CD4-positive, alpha-beta T cell treated with Interleukin-10 for 1 hour (primary cell): ENCODE data around the gene CRLF3.
"Not testable (repeated sequence)": the region's sequence is repeated elsewhere in the genome, so short reads cannot be mapped to it uniquely, and the experiment has no call there.

ENCODE experiments used
- DNase-seq: peaks from one replicate; pipeline ENCODE4 v3.0.0-alpha.2; 2020

The CRLF3 gene

DNA sequence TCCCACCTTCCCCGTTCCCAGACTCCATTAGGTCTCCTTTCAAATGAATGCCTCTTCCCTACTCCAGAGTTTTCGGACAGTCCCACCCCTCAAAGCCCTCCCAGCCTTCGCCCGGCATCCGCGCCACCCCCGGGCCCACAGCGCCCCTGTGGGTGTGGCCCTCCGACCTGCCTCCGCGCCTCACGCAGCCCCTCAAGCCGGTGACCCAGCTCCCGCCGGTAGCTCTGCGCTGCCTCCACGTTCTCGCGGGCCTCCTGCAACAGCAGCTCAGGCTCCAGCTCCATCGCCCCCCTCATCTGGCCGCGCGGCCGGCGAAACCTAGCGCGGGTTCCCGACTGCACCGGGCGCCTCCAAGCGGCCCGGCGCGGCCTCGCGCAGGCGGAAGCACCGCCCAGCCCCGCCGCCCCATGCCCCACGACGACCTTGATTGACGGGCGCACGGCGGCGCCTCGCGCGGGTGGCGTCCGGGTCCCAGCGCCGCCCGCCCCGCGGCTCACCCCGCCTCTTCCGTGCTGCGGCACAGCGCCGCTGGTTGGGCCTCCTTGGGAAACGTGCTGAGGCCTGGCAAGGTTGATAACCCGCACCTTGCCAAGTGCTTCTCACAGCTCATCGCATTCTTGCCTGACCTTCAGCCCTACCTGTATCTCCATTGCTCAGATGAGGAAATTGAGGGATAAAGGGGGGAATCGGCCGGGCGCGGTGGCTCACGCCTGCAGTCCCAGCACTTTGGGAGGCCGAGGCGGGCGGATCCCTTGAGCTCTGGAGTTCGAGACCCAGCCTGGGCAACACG is at the start of gene CRLF3:
CRLF3 (minus strand) TSS at position 337 of the 790 bp plus-strand sequence; CDS start at position 296, 41 bp downstream.
- peak; percentile 92 for DNase-seq

- no peak for DNase-seq
These were observed 44.5 kb upstream of the CRLF3 start for GRCh38 chr17:30869005-30869404.

- DNase-seq: no peak
These were observed 40.1 kb upstream of the CRLF3 start for GRCh38 chr17:30864636-30865035.

- DNase-seq: no peak
These were observed 34.2 kb upstream of the CRLF3 start for GRCh38 chr17:30858556-30859250.

GRCh38 chr17:30854146-30854545 is 29.7 kb upstream of the CRLF3 start:
- no peak for DNase-seq

- no peak for DNase-seq
These were observed 23.5 kb upstream of the CRLF3 start for GRCh38 chr17:30848021-30848420.

- DNase-seq: no peak
These were observed 16.3 kb upstream of the CRLF3 start for GRCh38 chr17:30840771-30841170.

- DNase-seq: no peak
These were observed 13.8 kb upstream of the CRLF3 start for GRCh38 chr17:30838202-30838807.

- DNase-seq: no peak
These were observed 8.1 kb upstream of the CRLF3 start for GRCh38 chr17:30832438-30833124.

- peak; percentile 89 for DNase-seq
These were observed 7.4 kb upstream of the CRLF3 start, which contains the start of gene ATAD5 for GRCh38 chr17:30831663-30832437. TSS of gene ATAD5 (plus strand) at chr17:30831966. CDS start at chr17:30832348, 382 bp downstream.

DNA sequence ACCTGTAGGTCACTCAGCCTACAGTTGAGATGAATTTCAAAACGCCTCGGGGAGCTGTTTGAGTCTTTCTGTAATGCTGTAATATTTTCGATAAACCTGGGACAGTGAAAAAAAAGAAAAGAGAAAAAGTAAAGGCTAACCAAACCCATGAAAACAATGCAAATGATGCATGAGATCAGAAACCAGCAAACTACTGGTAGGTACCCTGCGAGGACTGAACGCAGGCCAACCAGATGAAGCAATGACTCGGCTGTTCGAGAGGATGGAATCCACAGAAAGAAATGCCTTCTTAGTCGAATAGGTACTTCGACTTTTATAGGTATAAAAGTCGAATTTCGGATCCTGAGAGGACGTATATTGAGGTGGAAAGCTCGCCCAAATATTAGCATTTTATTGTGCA is 6.8 kb upstream of the CRLF3 start:
- DNase-seq: no peak

DNA sequence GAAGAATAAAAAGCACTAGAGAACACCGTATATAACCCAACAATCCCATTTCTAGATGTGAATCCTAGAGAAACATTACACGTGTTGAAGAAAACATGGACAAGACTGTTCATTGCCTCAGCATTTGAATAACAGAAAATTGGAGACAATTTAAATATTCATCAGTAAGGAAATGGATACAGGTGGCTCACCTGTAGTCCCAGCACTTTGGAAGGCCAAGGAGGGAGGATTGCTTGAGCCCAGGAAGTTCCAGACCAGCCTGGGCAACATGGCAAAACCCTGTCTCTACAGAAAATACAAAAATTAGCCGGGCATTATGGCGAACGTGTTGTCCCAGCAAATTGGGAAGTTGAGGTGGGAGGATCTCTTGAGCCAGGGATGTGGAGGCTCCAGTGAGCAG is 4.5 kb upstream of the CRLF3 start:
- DNase-seq: no peak

GRCh38 chr17:30827082-30827481 is 2.6 kb upstream of the CRLF3 start:
- no peak for DNase-seq

GRCh38 chr17:30824002-30824355 is 513 bp downstream of the CRLF3 start:
- DNase-seq: peak; percentile 33

DNA sequence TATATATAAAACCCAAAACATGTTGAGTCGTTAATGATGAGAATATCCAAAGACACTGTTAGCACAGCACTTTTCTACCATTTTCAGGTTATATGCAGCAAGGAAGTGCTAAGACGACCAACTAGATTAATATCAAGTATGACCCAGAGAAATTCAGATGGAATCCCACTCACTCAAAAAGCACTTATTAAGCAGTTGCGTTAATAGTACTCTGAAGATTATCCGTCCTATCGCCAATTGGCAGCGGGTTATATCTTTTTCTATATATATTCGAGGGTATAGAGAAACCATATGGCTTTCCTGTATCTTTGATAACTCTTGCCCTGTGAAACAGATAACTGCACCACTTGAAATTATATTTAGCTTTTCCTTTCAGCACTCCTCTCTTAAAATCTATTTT is 1.1 kb downstream of the CRLF3 start:
- no peak for DNase-seq

DNA sequence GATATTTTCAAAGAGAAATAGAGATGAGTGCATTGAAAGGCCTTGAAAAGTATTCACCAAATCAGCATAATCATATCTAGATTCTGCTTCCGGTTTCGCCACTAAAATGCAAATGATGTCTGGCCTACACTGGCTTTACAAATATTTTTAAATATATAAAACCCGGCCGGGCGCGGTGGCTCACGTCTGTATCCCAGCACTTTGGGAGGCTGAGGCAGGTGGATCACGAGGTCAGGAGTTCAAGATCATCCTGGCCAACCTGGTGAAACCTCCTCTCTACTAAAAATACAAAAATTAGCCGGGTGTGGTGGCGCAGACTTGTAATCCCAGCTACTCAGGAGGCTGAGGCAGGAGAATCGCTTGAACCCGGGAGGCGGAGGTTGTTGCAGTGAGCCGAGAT is 1.6 kb downstream of the CRLF3 start:
- peak; percentile 41 for DNase-seq

GRCh38 chr17:30821871-30822723 is 2.4 kb downstream of the CRLF3 start:
- DNase-seq: no peak

GRCh38 chr17:30819971-30820705 is 4.4 kb downstream of the CRLF3 start:
- no peak for DNase-seq

GRCh38 chr17:30816165-30816564 is 8.3 kb downstream of the CRLF3 start:
- no peak for DNase-seq

DNA sequence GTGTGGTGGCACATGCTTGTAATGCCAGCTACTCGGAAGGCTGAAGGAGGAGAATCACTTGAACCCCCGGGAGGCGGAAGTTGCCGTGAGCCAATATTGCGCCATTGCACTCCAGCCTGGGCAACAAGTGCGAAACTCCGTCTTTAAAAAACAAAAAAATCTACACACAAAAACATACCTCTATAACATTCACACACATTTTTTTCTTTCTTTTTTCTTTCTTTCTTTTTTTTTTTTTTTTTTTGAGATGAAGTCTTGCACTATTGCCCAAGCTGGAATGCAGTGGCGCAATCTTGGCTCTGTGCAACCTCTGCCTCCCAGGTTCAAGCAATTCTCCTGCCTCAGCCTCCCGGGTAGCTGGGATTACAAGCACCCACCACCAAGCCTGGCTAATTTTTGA is 9.6 kb downstream of the CRLF3 start:
- DNase-seq: not testable (repeated sequence)

DNA sequence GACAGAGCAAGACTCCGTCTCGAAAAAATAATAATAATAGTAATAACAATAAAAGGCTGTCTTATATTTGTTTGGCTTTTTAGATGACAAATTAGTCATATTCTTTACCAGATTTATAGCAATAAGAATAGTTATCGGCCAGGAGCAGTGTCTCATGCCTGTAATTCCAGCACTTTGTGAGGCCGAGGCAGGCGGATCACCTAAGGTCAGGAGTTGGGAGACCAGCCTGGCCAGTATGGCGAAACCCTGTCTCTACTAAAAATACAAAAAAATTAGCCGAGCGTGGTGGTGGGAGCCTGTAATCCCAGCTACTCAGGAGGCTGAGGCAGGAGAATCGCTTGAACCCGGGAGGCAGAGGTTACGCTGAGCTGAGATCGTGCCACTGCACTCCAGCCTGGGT is 10.3 kb downstream of the CRLF3 start:
- DNase-seq: not testable (repeated sequence)
